GM12892 (cell line): Measurements from ENCODE around the gene ZNF366.
"Not testable (repeated sequence)": the region's sequence is repeated elsewhere in the genome, so short reads cannot be mapped to it uniquely, and the experiment has no call there.

Source experiments
- DNase-seq: peaks from one replicate; pipeline ENCODE4 v3.0.0; 2011; ENCODE audit not compliant: insufficient read length
- FAIRE-seq: peaks from 2 replicates; lab custom pipeline; 2011; peaks lifted over from hg19 to GRCh38; lab: Jason Lieb, UNC
- POLR2A ChIP-seq: IDR thresholded peaks from 2 replicates; pipeline ENCODE4 v1.6.1; 2011; ENCODE audit warnings: low read depth, low read length, control low read depth
- POLR2AphosphoS5 ChIP-seq: IDR thresholded peaks from 2 replicates; pipeline ENCODE4 v1.6.1; 2011; ENCODE audit warnings: low read depth, low read length, control low read depth
- TAF1 ChIP-seq: IDR thresholded peaks from 2 replicates; pipeline ENCODE4 v1.6.1; 2011; ENCODE audit warnings: low read depth, mild to moderate bottlenecking, control low read depth, low read length, borderline replicate concordance

ZNF366 gene

GRCh38 chr5:72427488-72428437 is 79.4 kb downstream of the ZNF366 start:
- TF ChIP-seq POLR2A, result no peak
- TF ChIP-seq POLR2AphosphoS5, result no peak
- no peak for TF ChIP-seq TAF1
- DNase-seq (no peak), FAIRE-seq (no peak)

DNA sequence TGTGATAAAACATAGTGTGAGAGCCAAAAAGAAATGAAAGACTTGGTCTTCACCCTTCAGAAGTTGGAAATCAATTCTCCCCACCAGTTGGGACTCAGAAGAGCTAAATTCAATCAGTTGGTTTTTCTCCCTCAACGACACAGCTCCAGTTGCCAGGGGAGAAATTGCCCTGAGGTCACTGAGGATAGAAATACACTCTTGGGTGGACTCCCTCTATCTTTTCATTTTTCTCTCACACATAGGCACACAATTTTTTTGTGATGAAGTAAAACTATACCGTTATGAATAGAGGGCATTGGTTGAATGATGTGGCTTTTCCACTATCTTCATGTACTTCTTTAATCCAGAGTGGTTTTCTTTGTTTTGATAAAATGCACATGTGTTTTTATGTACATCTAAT is 80.2 kb downstream of the ZNF366 start:
- no peak for DNase-seq
- FAIRE-seq, result no peak
- TF ChIP-seq TAF1 (no peak), POLR2A (no peak)

- no peak for FAIRE-seq
- DNase-seq, result no peak
- TF ChIP-seq POLR2AphosphoS5 (no peak), POLR2A (no peak), TAF1 (no peak)
Measured at GRCh38 chr5:72426019-72426418, 81.2 kb downstream of the ZNF366 start.

- TF ChIP-seq POLR2A, result no peak
- no peak for TF ChIP-seq POLR2AphosphoS5
- no peak for TF ChIP-seq TAF1
- no peak for FAIRE-seq
Measured at GRCh38 chr5:72418271-72418670, 88.9 kb downstream of the ZNF366 start.

GRCh38 chr5:72417333-72418062 is 89.7 kb downstream of the ZNF366 start:
- DNase-seq, result no peak
- no peak for TF ChIP-seq POLR2AphosphoS5
- TF ChIP-seq TAF1, result no peak
- no peak for TF ChIP-seq POLR2A
- FAIRE-seq, result no peak

More at GRCh38 chr5:72418271-72418670, 88.9 kb downstream of the ZNF366 start:
- no peak for DNase-seq

DNA sequence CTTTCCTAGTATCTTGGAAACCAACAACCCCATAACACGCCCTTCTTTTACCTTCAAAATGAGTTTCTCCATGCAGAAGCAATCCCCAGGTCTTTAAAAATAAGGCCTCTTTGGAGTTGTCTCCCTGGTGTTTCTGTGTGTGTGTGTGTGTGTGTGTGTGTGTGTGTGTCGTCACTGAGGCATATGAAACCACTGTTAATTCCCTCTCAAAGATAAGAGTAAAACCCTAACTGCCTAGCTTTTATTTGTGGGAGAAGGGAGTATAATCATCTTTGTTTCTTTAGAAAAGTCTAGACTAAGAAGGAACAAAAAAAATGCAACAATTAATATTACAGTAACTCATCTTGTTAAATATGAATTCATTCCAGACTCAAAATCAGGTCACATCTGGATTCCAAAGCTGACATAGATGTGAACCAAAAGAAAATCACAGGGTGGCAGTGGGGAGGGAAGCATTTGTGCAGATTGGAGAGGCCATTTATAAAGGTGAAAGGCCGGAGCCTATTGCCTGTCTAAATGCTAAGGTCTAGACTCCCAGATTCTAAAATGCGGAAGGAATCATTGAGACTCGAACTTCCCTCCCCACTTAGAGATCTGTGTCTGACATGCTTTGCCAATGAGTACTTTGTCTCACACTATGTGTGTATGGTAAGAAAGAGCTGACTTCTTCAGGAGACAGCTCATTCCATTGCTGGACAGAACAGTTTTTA is 91.4 kb downstream of the ZNF366 start:
- TF ChIP-seq TAF1, result no peak
- no peak for FAIRE-seq

DNA sequence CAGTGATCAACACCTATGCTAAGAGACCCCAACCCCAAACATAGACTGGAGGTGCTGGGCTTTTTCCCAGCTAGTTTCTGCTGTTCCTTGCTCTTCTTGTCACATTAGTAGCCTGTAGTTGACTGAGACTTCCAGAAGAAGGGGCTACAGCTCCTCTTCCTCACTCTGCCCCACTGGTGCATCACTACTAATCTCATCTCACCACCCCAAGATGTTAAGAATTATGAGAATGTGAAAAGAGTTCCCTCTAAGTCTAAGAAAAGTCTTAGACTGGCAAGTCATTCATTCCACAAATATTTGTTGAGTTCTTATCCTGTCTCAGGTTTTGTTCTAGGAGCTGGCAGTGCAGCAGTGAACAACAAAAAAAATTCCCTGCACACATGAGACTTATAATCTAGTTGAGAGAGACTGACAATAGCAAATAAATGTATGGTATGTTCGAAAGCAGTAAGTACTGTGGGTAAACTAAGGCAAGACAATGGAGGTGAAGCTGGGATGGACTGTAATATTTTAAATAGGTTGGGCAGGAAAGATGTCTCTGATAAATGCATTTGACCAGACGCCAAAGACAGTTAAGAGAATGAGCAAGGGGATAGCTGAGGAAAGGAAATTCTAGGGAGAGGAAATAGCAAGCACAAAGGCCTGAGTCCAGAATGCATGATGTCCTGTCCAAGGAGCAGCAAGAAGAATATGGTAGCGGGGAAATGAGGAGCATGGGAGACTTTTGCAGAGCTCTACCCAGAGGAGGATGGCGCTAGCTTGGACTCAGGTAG is 94.7 kb downstream of the ZNF366 start:
- DNase-seq (no peak), FAIRE-seq (no peak)
- TF ChIP-seq POLR2AphosphoS5 (no peak), TAF1 (no peak), POLR2A (no peak)

More for the DNA sequence above, 91.4 kb downstream of the ZNF366 start:
- no peak for DNase-seq

DNA sequence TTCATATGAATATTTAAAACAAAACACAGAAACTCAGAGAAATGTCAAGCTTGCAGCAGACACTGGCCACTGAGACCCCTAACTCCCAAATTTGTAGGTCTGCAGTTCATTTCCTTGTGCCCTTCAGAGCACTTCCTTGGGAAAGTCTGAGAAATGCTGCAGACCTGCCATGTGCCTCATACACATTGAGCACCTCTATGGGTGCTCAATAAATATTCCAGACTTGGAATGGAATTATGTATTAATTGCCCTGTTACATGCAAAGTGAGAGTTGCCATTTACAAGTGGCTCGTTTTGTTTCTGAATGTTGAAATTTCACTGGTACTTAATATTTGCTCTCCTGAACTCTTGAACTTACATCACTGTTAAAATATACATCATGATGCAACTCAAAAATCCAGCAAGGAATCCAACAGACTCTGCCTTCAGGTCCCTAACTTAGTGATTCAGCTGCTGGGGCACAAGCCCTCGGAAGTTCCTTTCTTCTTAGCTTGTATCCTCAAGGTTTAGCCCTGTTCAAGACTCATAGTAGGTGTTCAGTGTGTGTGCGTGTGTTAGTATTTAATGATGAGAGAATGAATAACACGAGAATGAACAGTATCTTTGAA is 96.4 kb downstream of the ZNF366 start:
- TF ChIP-seq POLR2AphosphoS5 (no peak), POLR2A (no peak), TAF1 (no peak)
- DNase-seq, result no peak
- FAIRE-seq, result no peak

DNA sequence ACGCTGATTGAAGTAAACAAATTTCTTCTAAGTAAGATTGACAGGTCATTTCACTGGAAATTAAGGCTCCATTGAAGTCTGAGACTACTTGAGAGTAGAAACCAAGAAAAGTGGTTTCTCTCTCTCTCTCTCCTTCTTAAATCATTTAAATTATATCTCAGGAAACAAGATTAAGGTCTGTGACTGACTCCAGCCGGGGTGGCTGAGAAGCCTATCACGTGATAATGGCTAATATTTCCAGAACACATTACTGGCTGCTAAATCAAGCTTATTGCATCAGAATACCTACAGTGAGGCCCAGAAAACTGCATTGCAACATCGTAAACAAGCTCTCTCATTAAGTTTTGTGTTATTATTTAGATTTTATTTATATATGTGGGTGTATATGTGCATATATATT is 98.6 kb downstream of the ZNF366 start:
- FAIRE-seq, result no peak
- DNase-seq, result no peak
- no peak for TF ChIP-seq POLR2AphosphoS5
- TF ChIP-seq POLR2A, result no peak
- no peak for TF ChIP-seq TAF1

- FAIRE-seq (no peak), DNase-seq (no peak)
- TF ChIP-seq POLR2A (no peak), POLR2AphosphoS5 (no peak), TAF1 (no peak)
Measured at GRCh38 chr5:72408127-72408526, 99.1 kb downstream of the ZNF366 start.

GRCh38 chr5:72407541-72407940 is 99.7 kb downstream of the ZNF366 start:
- DNase-seq, result no peak
- no peak for TF ChIP-seq POLR2A
- no peak for TF ChIP-seq TAF1
- no peak for TF ChIP-seq POLR2AphosphoS5
- FAIRE-seq, result no peak

- no peak for TF ChIP-seq POLR2AphosphoS5
- TF ChIP-seq TAF1, result no peak
- DNase-seq (no peak), FAIRE-seq (no peak)
Measured at GRCh38 chr5:72407078-72407477, 100.1 kb downstream of the ZNF366 start.

- FAIRE-seq, DNase-seq: not testable (repeated sequence)
Measured at GRCh38 chr5:72404771-72405170, 102.4 kb downstream of the ZNF366 start.
